Stimulated activated naive CD8-positive, alpha-beta T cell treated with anti-CD3 and anti-CD28 coated beads, Interleukin-15, amount 100 ng/mL, for 72 hours (primary cell): ENCODE data around the gene DLL1.
A peak's percentile ranks its signal among the peaks of the same experiment; 100 is the strongest.

Experiments used
- ATAC-seq: fragments of 150-1000 bp; cut with Tn5 transposase; 2 replicates; pipeline ENCODE4 v1.10.0; 2021; ENCODE audit warnings: mild to moderate bottlenecking, moderate library complexity
- DNase-seq, 2 donors: peaks; one replicate each; pipeline ENCODE4 v3.0.0; 2021 to 2022
- H3K27ac Mint-ChIP-seq, 2 donors: one replicate each; pipeline ENCODE4 v1.8.0; 2022; ENCODE audit warnings: mild to moderate bottlenecking in 2 of 2, mixed read lengths in 2 of 2, moderate library complexity in 2 of 2
- H3K27me3 Mint-ChIP-seq: one replicate; pipeline ENCODE4 v1.8.0; 2022; ENCODE audit warnings: mixed read lengths
- H3K4me1 Mint-ChIP-seq: one replicate; pipeline ENCODE4 v1.8.0; 2022; ENCODE audit warnings: mild to moderate bottlenecking, mixed read lengths
- H3K4me3 Mint-ChIP-seq, 2 donors: one replicate each; pipeline ENCODE4 v1.8.0; 2022; ENCODE audit warnings: mild to moderate bottlenecking in 2 of 2, mixed read lengths in 2 of 2, moderate library complexity in 1 of 2
- H3K9me3 Mint-ChIP-seq, 2 donors: one replicate each; pipeline ENCODE4 v1.8.0; 2022; ENCODE audit warnings: mixed read lengths in 2 of 2

Gene DLL1

GRCh38 chr6:170255426-170256125, 35.3 kb downstream of the DLL1 start:
- Mint-ChIP-seq H3K9me3 (no peaks in the 10 kb centered on the region), H3K27ac (no peak overlapping the region), H3K4me3 (no peak overlapping the region), H3K27me3 (peaks cover 3% of the 10 kb centered on the region), H3K4me1 (no peaks in the 10 kb centered on the region)
- DNase-seq, result no peak
- ATAC-seq, result no peak

DNA sequence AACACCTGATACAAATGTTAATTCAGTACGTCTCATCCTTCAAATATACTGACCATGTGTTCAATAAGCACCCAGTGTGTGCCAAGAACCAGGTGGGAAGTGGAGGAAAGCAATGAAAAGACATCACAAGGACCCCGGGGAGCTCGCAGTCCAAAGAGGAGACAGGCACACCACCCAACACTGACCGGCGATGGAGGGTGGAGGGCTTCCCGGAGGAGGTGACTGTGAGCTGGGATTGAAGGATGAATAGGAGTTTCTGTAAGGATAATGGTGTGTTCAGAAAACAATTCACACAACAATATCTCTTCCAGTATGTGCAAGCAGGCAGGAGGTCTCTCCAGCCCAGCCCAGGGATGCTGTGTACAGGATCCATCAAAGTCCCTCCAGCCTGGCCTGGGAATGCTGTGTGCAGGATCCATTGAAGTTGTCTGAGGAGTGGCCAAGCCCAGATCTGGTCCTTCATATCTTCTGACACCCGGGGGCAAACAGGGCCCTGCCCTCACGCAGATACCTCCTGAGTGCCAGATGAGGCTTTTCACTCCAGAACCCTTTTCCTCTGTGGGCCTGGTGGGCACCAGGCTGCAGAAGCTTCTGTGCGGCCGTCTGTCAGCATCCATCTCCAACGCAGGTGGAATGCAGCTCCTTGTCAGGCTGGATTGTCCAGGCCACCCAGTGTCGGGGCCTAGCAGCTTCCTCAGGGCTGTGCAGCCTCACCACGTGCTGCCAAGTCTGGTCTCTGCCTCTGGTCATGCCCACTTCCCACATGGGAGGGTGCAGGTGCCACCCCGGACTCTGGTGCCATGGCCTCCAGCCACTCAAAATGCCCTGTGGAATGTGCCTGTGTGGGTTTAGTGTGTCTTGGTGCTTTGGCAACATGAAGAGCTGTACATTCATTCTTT, 36.3 kb downstream of the DLL1 start:
- no peak overlapping the region for H3K27ac Mint-ChIP-seq
- no peaks in the 10 kb centered on the region for H3K4me1 Mint-ChIP-seq
- no peaks in the 10 kb centered on the region for H3K27me3 Mint-ChIP-seq
- ATAC-seq, result no peak
- H3K9me3 Mint-ChIP-seq, result no peaks in the 10 kb centered on the region
- DNase-seq, result no peak
- H3K4me3 Mint-ChIP-seq, result no peak overlapping the region

GRCh38 chr6:170253910-170254269, 37.0 kb downstream of the DLL1 start:
- ATAC-seq, result no peak
- Mint-ChIP-seq H3K4me3 (no peak overlapping the region), H3K27ac (no peak overlapping the region), H3K4me1 (no peaks in the 10 kb centered on the region), H3K27me3 (no peaks in the 10 kb centered on the region), H3K9me3 (no peaks in the 10 kb centered on the region)
- DNase-seq, result no peak

DNA sequence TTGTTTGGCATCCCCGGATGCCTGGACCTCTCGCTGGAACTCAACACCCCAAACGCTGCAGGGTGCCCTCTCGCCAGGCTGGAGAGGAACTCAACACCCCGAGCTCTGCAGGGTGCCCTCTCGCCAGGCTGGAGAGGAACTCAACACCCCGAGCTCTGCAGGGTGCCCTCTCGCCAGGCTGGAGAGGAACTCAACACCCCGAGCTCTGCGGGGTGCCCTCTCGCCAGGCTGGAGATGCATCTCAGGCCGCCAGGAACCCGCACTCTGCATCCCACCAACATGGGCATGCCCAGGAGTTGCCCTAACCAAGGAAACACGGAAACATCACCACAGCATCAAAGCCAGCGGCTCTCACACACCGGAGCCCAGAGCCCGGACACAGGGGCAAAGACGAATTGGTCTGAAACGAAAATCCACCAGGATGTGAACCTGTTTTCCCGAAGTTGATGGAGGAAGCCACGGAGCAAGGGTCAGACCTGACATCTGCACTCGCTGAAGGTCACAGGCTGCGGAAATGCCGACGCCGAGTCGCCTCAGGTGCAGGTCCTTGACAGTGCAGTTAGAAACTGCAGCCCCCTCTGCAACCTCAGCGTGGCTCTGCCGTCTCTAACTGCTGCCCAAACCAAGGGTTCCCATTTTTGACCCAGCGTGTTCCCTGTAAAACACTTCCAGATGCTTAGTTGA, 37.5 kb downstream of the DLL1 start:
- no peak overlapping the region for H3K4me3 Mint-ChIP-seq
- ATAC-seq (no peak), DNase-seq (no peak)
- H3K4me1 Mint-ChIP-seq, result no peaks in the 10 kb centered on the region
- H3K9me3 Mint-ChIP-seq, result no peaks in the 10 kb centered on the region
- H3K27ac Mint-ChIP-seq, result no peak overlapping the region
- H3K27me3 Mint-ChIP-seq, result no peaks in the 10 kb centered on the region

- H3K4me3 Mint-ChIP-seq, result no peak overlapping the region
- H3K9me3 Mint-ChIP-seq, result no peaks in the 10 kb centered on the region
- H3K4me1 Mint-ChIP-seq, result no peaks in the 10 kb centered on the region
- no peaks in the 10 kb centered on the region for H3K27me3 Mint-ChIP-seq
- H3K27ac Mint-ChIP-seq, result no peak overlapping the region
- ATAC-seq (no peak), DNase-seq (no peak)
Observed at GRCh38 chr6:170251776-170252571, 38.9 kb downstream of the DLL1 start.

- no peak overlapping the region for H3K4me3 Mint-ChIP-seq
- no peaks in the 10 kb centered on the region for H3K4me1 Mint-ChIP-seq
- ATAC-seq (no peak), DNase-seq (no peak)
- no peaks in the 10 kb centered on the region for H3K27me3 Mint-ChIP-seq
- no peak overlapping the region for H3K27ac Mint-ChIP-seq
- H3K9me3 Mint-ChIP-seq, result no peaks in the 10 kb centered on the region
Observed at GRCh38 chr6:170250981-170251775, 39.7 kb downstream of the DLL1 start.

DNA sequence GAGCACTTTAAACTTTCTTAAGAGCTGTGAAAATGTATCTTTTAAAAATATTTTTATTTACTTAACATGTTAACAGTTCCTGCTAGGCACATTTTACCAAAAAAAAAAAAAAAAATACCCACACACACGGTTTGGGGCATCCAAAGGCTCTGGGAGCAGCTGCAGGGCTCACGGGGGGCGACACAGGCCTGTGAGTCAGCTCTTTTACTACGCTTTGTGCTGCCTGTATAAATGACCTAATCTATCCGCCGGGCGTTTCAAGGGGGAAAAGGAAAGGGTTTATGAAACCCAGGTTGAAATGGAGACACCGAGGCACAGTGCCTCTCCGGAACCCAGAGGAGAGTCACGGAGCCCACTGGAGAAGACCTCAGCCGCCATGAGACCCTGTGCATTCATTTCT, 40.4 kb downstream of the DLL1 start:
- DNase-seq (no peak), ATAC-seq (no peak)
- Mint-ChIP-seq H3K4me3 (no peak overlapping the region), H3K4me1 (no peaks in the 10 kb centered on the region), H3K27me3 (no peaks in the 10 kb centered on the region), H3K27ac (no peak overlapping the region), H3K9me3 (no peaks in the 10 kb centered on the region)

DNA sequence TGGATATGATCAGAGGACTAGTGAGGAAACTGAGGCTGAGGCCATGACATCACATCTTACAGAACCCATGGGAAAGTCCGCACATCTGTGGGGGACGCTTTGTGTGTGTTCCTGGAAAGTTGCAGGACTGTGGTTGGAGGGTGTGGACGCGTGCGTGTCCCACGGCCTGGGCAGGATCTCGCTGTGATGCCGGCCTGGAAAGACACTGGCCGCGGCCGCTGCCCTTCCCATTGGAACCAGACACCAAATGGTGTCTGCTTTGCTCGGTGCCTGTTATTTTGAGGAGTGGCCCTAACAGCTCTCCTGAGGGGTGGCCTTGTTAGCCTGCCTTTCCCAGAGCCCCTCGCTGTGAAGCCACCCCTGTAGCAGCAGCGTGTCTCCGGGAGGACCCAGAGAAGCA, 41.1 kb downstream of the DLL1 start:
- Mint-ChIP-seq H3K27me3 (no peaks in the 10 kb centered on the region), H3K4me1 (no peaks in the 10 kb centered on the region), H3K9me3 (no peaks in the 10 kb centered on the region), H3K4me3 (no peak overlapping the region), H3K27ac (no peak overlapping the region)
- ATAC-seq, result no peak
- no peak for DNase-seq

GRCh38 chr6:170248861-170249600, 41.8 kb downstream of the DLL1 start:
- ATAC-seq, result peak; percentile 11
- Mint-ChIP-seq H3K4me3 (no peak overlapping the region), H3K9me3 (no peaks in the 10 kb centered on the region), H3K27ac (no peak overlapping the region), H3K27me3 (no peaks in the 10 kb centered on the region), H3K4me1 (no peaks in the 10 kb centered on the region)
- DNase-seq, result no peak

GRCh38 chr6:170248111-170248805, 42.6 kb downstream of the DLL1 start:
- Mint-ChIP-seq H3K9me3 (no peaks in the 10 kb centered on the region), H3K4me3 (no peak overlapping the region), H3K27ac (no peak overlapping the region), H3K27me3 (no peaks in the 10 kb centered on the region), H3K4me1 (no peaks in the 10 kb centered on the region)
- ATAC-seq, result no peak
- no peak for DNase-seq

- ATAC-seq (peak; percentile 71), DNase-seq (peak in 1 of 2 donors; percentile 18)
- Mint-ChIP-seq H3K4me3 (peak overlapping the region in 1 of 2 donors; percentile 45), H3K27ac (no peak overlapping the region), H3K9me3 (no peaks in the 10 kb centered on the region), H3K27me3 (no peaks in the 10 kb centered on the region), H3K4me1 (no peaks in the 10 kb centered on the region)
Observed at GRCh38 chr6:170247178-170247701, 43.6 kb downstream of the DLL1 start.

- DNase-seq (no peak), ATAC-seq (no peak)
- Mint-ChIP-seq H3K4me3 (no peak overlapping the region), H3K9me3 (no peaks in the 10 kb centered on the region), H3K4me1 (no peaks in the 10 kb centered on the region), H3K27me3 (no peaks in the 10 kb centered on the region), H3K27ac (no peak overlapping the region)
Observed at GRCh38 chr6:170245475-170245992, 45.3 kb downstream of the DLL1 start.

DNA sequence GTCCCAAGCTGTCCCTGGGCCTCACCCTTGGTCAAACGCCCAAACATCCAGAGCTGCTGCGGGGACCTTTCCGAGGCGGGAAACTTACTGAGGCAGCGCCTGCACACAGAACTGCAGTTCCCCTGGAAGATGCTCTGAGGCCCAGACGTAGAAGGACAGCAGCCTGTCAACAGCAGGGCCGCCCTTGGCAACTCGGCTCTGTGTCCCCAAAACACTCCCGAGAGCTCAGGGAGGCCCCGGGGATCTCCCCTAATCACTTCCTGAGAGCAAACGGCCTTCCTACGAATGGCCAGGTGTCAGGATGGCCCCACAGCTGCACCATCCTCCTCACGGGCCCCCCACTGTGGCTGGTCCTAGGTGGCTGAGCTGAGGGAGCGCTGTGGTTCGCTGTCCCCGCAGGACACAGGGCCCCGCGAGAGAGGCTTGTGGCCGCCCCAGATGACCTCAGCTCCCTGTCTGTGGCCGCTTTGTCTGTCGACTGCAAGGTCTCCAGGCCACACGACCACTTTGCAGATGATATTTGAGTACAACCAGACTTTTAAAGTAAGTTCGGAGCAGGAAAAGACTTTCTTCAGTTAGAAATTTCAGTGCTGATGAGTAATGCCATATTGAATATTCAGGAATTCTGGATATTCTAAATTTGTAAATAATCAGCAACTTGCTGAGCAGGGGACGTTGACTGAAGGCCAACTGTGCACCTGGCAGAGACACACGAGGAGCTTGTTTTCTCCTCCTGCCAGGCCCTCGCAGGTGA, 46.0 kb downstream of the DLL1 start:
- H3K4me1 Mint-ChIP-seq, result no peaks in the 10 kb centered on the region
- H3K4me3 Mint-ChIP-seq, result no peak overlapping the region
- ATAC-seq (no peak), DNase-seq (no peak)
- no peak overlapping the region for H3K27ac Mint-ChIP-seq
- H3K27me3 Mint-ChIP-seq, result no peaks in the 10 kb centered on the region
- H3K9me3 Mint-ChIP-seq, result no peaks in the 10 kb centered on the region
